Measurements from ENCODE around the gene DNAH8.

Gene DNAH8

DNA sequence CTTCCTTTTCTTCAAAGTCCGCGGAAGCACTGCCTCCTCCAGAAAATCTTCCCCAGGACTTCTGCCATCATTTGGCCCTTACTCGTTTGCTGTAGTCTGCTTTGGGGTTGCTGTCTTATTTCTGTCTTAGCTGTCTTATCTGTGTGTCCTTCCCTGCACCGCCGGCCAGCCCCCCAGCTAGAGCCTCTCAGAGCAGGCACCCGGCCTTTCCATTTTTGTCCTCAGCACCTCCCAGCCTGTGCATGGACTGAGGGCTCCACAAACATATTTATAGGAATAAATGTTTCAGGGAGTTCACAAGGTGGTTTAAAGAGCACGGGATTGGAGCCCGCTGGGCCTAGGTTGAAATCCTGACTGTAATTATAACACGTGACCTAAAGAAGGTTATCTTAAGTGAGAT is 341.6 kb downstream of the DNAH8 start:
- no peak for DNase-seq

DNA sequence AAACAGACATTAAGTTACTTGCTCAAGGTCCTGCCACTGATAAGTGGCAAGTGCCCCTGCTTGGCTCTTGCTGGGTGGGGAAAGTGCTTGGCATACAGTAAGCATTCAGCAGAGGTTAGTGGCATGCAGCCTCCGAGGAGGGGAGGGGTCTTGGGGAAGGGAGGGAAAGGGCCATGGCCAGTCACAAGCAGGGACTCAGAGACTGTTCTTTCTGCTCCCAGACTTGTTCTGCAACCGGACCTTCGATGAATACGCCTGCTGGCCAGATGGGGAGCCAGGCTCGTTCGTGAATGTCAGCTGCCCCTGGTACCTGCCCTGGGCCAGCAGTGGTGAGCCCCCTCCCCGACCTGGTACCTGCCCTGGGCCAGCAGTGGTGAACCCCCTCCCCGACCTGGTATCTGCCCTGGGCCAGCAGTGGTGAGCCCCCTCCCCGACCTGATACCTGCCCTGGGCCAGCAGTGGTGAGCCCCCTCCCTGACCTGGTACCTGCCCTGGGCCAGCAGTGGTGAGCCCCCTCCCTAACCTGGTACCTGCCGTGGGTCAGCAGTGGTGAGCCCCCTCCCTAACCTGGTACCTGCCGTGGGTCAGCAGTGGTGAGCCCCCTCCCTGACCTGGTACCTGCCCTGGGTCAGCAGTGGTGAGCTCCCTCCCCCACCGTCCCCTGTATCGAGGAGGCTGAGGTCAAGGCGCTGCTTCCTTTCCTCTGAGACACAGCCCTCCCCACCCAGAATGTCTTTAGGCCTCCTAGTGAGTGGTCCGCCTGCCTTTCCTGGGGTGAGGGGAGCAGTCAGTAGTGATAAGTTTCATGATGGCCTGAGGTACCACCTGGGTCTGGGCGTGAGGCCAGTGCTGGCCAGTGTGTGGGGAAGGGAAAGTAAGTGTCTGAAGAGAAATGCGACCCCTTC is 342.4 kb downstream of the DNAH8 start:
- DNase-seq = no peak

- no peak for DNase-seq
Observed at GRCh38 chr6:39058471-39059147, 343.5 kb downstream of the DNAH8 start.

DNA sequence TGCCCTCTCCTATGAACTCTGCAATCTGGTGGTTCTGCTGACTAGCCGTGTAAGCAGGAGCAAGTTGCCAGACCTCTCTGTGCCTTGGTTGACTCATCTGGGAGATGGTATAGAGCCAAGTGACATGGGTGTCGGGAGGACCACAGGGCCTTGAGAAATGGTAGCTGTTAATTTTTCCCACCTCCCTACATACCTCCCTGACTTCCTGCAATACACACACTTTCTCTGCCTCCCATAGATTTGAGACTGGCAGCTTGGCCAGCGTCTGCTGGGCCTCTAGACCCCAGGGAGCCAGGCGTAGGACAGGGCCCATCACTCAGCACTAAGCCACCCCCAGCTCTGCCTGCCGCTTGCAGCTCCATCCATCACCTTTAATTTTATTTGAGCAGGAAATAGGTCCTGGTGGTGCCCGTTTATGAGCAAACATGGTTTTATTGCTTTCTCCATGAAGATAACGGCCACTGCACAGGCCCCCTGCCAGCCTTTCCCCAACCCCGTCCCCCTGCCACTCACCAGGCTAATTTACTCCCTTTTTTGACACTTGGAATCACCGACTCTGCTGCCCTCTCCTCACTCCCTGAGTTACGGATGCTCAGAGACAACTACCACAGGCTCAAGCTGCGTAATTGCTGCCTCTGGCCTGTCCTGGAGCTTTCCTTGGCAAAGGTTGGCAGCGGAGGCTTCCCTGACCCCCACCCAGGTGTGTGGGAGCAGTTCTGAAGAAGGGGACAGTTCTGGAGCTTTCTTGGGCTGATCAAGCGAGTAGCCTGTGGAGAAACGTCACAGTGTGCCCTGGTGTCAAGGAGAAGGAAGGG is 344.6 kb downstream of the DNAH8 start:
- no peak for DNase-seq

- DNase-seq = no peak
Observed at GRCh38 chr6:39060467-39061160, 345.5 kb downstream of the DNAH8 start.

- DNase-seq = no peak
Observed at GRCh38 chr6:39061182-39061581, 346.1 kb downstream of the DNAH8 start.

GRCh38 chr6:39061588-39061987 is 346.5 kb downstream of the DNAH8 start:
- no peak for DNase-seq

- no peak for DNase-seq
Observed at GRCh38 chr6:39062014-39062740, 347.1 kb downstream of the DNAH8 start.

DNA sequence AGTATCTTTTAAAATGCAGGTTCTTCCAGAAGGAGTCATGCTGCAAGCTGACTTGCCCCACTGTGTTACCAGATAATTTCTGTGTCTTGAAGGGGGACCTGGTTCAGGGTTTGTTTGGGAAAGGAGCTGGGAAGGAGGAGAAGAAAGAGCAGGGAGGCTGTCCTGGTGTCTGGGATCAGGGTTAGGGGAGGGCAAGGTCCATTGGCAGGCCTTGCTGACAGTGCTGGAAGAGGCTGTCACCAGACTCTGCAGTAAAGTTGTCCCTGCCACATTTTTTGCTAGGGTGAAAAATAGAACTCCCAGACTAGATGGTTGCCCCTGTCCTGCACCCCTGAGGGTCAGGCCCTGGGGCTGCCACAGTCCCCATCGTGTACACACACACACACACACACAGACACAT is 348.4 kb downstream of the DNAH8 start:
- DNase-seq = no peak

GRCh38 chr6:39065561-39065960 is 350.4 kb downstream of the DNAH8 start:
- no peak for DNase-seq

- no peak for DNase-seq
Observed at GRCh38 chr6:39068391-39068790, 353.3 kb downstream of the DNAH8 start.

- DNase-seq = no peak
Observed at GRCh38 chr6:39072830-39073229, 357.7 kb downstream of the DNAH8 start.

GRCh38 chr6:39073471-39074355 is 358.6 kb downstream of the DNAH8 start:
- no peak for DNase-seq

- DNase-seq = no peak
Observed at GRCh38 chr6:39074486-39074885, 359.4 kb downstream of the DNAH8 start.

DNA sequence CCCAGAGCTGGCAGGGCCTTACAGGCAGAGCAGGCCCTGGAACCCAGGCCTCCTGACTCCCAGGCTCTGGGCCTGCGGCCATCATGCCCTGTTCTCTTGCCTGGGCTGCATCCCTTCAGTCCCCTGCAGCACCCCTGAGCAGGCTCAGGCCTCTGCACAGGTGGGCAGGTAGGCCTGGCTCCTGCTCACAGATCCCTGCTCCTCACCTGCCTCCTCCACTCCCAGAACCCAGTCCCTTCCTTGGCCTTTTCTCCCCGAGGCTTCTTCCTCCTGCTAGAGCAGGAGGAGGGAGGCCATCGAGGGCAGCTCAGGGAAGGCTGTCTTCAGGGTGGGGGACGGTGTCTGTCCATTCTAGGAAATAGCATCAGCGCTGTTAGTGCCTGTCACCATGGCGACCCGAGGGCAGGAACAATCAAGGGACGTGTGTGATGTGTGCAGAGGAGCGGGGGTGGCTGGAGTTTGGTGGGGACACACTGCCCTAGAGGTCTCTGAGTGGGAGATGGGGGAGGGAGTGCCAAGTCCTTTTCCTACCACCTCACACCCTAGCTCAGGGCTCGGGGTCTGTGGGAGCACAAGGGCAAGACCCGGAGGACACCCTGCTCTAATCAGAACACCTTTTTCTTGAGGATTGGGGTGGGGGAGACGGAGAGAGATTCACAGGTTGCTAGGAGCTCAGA is 360.0 kb downstream of the DNAH8 start:
- DNase-seq = no peak

DNA sequence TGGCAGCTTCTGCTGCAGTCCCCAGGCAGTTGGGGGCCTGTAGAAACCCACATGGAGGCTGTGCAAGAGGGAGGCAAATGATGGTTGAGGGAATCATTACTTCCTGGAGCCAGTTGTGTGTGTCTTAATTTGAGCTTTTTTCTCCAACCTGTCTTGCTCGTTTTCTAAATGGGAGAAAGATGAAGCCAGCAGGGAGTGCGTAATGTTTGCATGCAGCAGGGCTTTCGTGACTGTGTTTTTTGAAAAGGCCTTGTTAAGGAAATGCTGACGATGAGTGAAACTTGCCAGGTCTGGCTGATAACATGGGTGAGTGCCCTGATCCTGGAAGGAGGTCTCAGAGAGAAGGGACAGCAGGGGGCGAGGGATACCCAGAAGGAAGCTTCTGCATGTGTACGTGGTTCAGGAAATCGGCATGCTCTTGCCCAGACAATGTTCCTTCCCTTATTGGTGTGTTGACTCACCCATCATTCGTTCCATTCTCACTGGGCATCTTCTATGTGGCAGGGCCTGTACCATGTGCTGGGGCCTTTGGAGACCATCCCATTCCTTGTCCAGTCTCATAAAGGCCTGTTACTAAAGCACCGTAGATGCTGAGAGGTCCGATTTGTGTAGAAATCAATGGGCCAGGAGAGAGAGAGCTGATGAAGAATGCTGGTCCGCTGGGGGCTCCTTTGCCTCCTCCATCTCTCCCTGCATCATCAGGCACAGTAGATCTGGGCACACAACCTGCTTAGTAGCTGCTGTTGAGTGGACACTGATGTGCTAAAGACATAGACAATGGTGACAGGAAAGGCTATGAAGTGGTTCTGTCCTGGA is 360.9 kb downstream of the DNAH8 start:
- DNase-seq = no peak

DNA sequence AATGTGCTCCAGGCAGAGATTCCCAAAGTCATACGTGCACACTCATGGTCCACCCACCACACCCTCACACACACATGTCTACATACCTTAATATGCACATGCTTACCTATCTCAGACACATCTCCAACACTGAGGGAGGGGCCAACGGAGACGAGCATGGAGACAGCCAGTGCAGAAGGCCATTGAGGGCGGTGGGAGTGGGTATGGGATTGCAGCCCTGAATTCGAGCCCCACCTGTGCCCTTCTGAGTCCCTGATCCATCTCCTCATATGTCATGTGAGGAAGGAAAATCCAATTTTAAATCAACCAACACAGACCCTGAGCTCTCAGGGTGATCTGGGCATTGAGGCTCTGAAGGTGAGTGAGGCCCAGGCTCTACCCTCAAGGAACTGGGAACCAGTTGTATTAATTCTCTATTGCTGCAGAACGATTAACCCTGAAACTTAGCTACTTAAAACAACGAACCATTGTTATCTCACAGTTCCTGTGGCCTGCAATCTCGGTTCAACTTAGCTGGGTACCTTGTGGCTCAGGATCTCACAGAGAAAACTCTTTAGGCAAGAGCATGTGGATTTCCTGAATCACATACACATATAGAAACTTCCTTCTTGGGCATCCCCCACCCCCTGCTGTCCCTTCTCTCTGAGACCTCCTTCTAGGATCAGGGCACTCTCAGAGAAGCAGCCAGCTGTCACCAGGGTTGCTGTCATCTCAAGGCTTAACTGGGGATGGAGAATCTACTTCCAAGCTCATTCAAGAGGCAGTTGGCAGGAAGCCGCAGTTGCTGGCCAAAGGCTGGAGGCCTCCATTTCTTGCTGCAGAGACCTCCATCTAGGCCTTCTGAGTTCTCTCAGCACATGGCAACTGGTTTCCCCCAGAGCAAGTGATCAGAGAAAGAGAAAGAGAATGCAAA is 361.8 kb downstream of the DNAH8 start:
- DNase-seq = no peak

DNA sequence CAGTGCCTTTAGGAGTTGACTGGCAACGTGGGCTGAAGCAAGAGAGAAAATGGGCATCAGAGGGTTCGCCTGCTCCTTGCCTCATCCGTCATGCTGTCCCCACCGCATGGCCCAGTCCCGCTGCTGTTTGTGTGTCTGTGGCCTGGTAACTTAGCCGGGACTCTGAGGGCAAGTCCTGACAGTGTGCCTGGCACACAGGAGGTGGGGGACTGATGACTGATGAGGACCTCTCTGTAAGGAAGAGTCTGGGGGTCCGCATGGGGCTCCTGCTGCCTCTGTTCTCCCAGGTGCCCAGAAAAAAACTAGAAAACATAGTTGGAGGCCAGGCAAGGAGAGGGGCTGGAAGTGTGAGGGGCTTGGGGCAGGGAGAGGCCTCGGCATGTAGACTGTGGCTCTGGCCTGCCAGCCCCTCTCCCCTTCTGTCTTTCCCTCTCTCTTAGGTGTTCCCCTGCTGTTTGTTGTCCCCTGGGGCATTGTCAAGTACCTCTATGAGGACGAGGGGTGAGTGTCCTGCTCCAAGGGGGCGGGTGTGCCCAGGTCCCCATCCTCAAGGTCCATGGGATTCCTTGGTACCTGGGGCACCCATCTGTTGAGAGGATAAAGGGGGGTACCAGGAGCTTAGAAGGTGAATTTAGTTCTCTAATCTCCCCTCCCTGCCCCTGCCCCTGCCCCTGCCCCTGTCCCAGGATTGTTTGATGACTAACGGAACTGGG is 362.9 kb downstream of the DNAH8 start:
- DNase-seq = no peak

All from NCI-H2171 (cell line).